ENCODE data around the gene MISFA.

DNA sequence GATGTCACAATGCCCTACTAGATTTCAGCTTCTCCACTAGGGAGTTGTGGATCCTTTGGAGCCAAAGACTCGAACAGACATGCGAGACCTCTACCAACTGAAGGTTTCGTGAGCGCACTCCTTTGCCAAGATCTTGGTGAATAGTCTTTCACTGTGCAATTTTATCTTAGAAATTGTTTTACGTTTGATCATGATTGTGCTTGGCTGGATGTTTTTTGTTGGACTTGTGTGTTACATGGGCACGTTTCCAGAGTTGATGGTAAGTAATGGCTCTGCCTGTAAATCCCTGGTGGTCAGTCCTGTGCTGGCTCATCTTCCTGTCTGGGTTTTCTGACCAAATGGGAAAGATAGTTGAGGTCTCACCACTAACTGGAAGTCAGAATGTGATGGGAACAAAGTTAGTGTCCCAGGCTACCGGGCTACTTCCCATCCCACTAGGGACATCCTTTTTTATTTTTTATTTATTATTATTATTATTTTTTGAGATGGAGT, at the start of gene MISFA:
- TF ChIP-seq, protein P1, sequence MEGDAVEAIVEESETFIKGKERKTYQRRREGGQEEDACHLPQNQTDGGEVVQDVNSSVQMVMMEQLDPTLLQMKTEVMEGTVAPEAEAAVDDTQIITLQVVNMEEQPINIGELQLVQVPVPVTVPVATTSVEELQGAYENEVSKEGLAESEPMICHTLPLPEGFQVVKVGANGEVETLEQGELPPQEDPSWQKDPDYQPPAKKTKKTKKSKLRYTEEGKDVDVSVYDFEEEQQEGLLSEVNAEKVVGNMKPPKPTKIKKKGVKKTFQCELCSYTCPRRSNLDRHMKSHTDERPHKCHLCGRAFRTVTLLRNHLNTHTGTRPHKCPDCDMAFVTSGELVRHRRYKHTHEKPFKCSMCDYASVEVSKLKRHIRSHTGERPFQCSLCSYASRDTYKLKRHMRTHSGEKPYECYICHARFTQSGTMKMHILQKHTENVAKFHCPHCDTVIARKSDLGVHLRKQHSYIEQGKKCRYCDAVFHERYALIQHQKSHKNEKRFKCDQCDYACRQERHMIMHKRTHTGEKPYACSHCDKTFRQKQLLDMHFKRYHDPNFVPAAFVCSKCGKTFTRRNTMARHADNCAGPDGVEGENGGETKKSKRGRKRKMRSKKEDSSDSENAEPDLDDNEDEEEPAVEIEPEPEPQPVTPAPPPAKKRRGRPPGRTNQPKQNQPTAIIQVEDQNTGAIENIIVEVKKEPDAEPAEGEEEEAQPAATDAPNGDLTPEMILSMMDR (IDR thresholded peaks at IDR 0.05; ENCODE audit: low read depth, low read length, poor library complexity, severe bottlenecking): no peak
- no peak for TF ChIP-seq EZH2phosphoT487 (IDR thresholded peaks at IDR 0.05; ENCODE audit: borderline replicate concordance, low read length)
